HG03442 (cell line): ENCODE results near the gene MUC4.
"Not testable (repeated sequence)": the region's sequence is repeated elsewhere in the genome, so short reads cannot be mapped to it uniquely, and the experiment has no call there.

ENCODE experiments used
- ATAC-seq: cut with Tn5 transposase; IDR thresholded peaks from one replicate; pipeline ENCODE4 v1.9.1; 2021; ENCODE audit warnings: mild to moderate bottlenecking, moderate library complexity; ENCODE audit not compliant: unreplicated experiment

The MUC4 gene

GRCh38 chr3:195720831-195721506, 90.8 kb downstream of the MUC4 start, which contains the start of gene MUC20:
TSS of gene MUC20 (plus strand) at chr3:195720978. CDS start at chr3:195721008, 30 bp downstream.
- ATAC-seq: not testable (repeated sequence)

- not testable (repeated sequence) for ATAC-seq
Measured at GRCh38 chr3:195719514-195720254, 92.0 kb downstream of the MUC4 start.

DNA sequence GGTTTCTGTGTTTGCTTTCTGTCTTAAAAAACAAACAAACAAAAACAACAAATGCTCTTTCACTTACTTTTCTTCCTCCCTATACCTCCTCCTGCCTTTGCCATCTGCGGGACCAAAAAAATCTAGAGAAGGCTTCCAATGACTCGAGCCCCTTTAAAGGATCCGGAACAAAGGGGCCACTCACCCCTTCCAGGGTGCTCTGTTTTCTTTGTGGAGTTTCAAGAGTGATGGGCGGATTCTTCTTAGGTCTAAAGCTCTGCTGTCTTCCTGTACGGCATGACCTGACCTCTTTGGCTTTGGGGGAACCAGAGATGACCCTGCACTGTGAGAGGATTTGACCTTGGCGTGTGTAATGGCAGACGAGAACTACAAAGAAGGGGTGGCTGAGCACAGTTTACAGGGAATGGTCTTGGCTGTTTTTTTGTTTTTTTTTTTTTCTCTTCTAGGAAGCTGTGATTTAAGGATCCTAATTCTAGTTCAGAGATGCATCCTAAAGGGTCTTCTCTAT, 93.2 kb downstream of the MUC4 start:
- no peak for ATAC-seq

GRCh38 chr3:195717852-195718476, 93.8 kb downstream of the MUC4 start:
- ATAC-seq: no peak

DNA sequence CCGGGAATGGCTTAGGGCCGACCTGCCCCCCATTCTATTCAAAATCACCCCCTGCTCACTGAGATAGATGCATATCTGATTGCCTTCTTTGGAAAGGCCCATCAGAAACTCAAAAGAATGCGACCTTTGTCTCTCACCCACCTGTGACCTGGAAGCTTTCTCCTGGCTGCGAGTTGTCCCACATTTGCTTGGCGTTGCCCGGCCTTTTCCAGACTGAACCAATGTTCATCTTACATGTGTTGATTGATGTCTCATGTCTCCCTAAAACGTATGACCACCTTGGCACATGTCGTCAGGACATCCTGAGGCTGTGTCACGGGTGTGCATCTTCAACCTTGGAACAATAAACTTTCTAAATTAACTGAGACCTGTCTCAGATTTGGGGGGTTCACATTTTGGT, 94.3 kb downstream of the MUC4 start:
- no peak for ATAC-seq

GRCh38 chr3:195715583-195716266, 96.0 kb downstream of the MUC4 start:
- no peak for ATAC-seq

DNA sequence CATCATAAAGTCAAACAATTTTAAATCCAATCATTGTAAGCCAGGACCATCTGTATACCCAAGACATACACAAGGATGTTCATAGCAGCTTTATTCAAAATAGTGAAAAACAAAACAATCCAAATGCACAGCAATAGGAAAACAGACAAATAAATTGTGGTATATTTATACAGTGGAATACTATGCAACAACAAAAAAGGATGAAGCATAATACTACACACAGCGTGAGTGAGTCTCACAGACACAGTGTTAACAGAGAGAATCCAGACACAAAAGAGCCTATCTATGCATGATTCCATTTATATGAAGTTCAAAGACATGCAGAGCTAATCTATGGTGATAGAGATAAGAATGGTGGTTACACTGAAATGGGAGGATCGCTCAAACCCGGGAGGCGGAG, 96.6 kb downstream of the MUC4 start:
- ATAC-seq: no peak

- ATAC-seq: no peak
Measured at GRCh38 chr3:195714380-195715011, 97.2 kb downstream of the MUC4 start.

- not testable (repeated sequence) for ATAC-seq
Measured at GRCh38 chr3:195713150-195713549, 98.6 kb downstream of the MUC4 start.

DNA sequence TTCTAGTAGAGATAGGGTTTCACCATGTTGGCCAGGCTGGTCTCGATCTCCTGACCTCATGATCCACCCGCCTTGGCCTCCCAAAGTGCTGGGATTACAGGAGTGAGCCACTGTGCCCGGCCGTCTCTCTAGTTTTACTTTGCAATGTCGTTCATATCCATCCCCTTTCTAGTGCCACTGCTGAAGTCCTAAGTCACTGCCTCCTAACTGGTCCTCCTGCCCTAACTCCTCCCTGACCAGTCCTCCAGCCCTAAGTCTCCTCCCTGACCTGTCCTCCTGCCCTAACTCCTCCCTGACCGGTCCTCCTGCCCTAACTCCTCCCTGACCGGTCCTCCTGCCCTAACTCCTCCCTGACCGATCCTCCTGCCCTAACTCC, 99.2 kb downstream of the MUC4 start:
- ATAC-seq: not testable (repeated sequence)

GRCh38 chr3:195711813-195712534, 99.8 kb downstream of the MUC4 start:
- no peak for ATAC-seq

DNA sequence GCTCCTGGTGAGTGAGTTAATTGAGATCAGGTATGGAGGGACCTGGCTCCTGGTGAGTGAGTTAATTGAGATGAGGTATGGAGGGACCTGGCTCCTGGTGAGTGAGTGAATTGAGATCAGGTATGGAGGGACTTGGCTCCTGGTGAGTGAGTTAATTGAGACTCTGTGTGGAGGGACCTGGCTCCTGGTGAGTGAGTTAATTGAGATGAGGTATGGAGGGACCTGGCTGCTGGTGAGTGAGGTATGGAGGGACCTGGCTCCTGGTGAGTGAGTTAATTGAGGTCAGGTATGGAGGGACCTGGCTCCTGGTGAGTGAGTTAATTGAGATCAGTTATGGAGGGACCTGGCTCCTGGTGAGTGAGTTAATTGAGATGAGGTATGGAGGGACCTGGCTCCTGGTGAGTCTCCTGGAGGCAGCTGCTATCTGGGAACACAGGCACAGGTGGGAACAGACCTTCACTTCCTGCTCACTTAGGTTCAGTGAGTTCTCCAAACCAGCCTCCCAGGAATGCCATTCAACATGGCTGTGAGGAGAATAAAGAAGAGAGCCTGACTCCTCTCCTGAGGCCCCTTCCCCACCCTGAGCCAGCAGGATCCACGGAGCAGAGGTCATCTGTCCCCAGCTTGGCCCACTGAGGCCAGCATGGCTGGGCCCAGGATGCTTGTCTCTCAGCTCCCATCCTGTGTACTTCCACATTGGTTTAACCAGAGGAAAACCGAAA, 100.5 kb downstream of the MUC4 start:
- ATAC-seq: not testable (repeated sequence)

DNA sequence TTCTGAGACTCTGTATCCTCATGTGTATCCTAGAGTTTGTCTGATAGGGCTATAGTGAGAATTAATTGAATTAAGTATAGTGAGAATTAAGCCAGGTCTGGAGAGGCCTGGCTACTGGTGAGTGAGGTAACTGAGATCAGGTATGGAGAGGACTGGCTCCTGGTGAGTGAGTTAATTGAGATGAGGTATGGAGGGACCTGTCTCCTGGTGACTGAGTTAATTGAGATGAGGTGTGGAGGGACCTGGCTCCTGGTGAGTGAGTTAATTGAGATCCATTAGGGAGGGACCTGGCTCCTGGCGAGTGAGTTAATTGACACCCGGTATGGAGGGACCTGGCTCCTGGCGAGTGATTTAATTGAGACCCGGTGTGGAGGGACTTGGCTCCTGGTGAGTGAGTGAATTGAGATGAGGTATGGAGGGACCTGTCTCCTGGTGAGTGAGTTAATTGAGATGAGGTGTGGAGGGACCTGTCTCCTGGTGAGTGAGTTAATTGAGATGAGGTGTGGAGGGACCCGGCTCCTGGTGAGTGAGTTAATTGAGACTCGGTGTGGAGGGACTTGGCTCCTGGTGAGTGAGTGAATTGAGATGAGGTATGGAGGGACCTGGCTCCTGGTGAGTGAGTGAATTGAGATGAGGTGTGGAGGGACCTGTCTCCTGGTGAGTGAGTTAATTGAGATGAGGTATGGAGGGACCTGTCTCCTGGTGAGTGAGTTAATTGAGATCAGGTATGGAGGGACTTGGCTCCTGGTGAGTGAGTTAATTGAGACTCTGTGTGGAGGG, 101.4 kb downstream of the MUC4 start:
- not testable (repeated sequence) for ATAC-seq

GRCh38 chr3:195709676-195710085, 102.0 kb downstream of the MUC4 start:
- no peak for ATAC-seq

DNA sequence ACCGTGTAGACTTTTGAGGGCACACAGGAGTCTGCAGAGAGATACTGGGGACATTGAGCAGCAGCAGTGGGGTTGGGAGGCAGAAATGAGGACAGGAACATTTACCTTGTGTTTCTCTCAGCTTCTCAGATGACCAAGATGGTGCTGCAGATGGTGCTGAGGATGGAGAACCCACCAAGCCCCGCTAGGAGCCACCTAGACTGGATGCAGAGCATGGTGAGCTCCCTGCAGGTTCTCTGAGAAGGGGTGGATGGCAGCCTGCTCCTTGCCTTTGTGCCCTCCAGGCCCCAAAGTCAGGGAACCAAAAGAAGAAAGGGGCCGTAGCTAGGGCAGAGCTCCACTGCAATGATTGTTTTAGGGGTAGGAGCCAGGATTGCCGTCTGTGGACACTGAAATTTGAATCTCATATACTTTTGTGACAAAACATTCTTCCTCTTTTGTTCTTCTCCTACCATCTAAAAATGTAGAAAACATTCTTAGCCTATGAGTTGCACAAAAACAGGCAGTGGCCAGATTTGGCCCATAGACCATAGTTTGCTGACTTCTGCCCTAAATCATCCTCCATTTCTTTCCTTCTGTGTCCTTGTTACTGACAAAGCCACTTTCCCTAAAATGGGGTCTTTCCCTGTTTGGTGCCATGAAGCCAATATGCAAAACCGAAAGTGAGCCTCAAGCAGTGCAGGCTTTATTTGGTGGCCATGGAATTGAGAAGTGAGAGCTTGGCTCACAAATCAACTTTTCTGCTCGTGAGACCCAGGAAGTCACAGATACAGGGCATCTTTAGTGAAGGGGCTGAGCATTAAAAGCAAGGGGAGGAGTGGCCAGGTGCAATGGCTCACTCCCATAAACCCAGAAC, 102.9 kb downstream of the MUC4 start:
- ATAC-seq: no peak

- no peak for ATAC-seq
Measured at GRCh38 chr3:195708061-195708460, 103.7 kb downstream of the MUC4 start.

DNA sequence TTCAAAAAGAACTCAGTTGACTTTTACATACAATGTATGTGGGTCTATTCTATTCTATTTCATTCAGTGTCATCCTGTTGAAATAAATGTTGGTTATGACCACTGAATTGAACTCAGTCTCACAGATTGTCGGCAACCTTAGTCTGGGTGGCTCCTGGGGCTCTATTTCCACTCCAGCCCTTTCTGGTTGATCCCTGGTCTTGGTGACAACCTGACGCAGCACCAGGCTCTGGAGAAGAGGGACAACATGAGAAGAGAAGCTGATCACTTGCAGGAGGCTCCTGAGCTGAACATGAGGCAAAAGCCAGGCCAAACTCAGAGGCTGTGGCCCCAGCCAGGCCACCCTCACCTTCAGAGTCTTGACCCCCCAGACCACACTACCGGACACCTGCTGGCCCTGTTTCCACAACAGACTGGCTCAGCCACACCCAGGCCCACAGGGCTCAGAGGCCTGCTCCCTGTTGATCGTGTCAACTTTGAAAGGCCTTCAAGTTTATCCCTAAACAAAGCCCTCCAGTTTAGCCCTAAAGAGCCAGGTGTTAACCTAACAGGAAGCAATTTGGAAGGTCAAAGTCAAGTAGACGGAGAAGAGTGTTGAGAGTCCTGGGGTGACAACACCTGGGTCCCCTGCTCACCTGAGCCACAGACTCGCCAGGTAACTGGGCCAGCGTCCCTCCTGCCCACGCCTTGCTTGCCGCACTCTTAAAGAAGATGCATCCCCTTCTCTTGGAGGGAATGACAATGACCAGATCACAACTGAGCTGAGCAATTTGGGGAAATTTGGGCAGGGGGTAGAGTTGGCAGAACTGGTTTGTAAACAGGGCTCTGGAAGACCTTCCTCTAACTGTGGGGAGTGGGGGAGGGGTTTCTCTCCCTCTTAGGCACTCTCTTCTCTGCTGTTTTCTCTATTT, 106.4 kb downstream of the MUC4 start:
- ATAC-seq: no peak
